Measurements from ENCODE around the gene PLEKHG2. TPM values are rescaled to one million over a fixed set of nuclear protein-coding genes. Genes with fewer than 3 reads are reported as not detected.

Gene PLEKHG2
- total RNA-seq, 1 experiment from 2014 or later, result 29.0 TPM

- ChIA-PET POLR2A (no interaction called here), CTCF (no interaction called here), RAD21 (ENCODE audit: low non-redundant PET in 1 of 2, low total read pairs in 2 of 2, uncharacterized antibody in 2 of 2, unreplicated experiment in 2 of 2) (no interaction called here)
- BruUV-seq (replicated peaks), result no TSS peak
- H3K79me2 ChIP-seq (ENCODE audit: insufficient read depth, low read length), result no peaks in the 10 kb centered on the region
- H2AFZ ChIP-seq (ENCODE audit: low read depth, low read length, poor library complexity, severe bottlenecking), result no peak overlapping the region
- H3K4me1 ChIP-seq (ENCODE audit: control insufficient read depth in 1 of 2, insufficient read depth in 2 of 2, low read length in 2 of 2), result no peaks in the 10 kb centered on the region
- intact Hi-C loops (cut with micrococcal nuclease), result no loop called here
- TF ChIP-seq YY1 (IDR thresholded peaks at IDR 0.05; ENCODE audit: extremely low read depth, insufficient replicate concordance, low read depth, low read length) (no peak), SRF (IDR thresholded peaks at IDR 0.05; ENCODE audit: low read depth) (no peak), ZBTB33 (IDR thresholded peaks at IDR 0.05; ENCODE audit: extremely low read depth, insufficient replicate concordance, low read length) (no peak), TCF7L2 (IDR thresholded peaks at IDR 0.05; ENCODE audit: borderline replicate concordance, extremely low read depth, insufficient read depth, insufficient read length) (no peak), CTCF (IDR thresholded peaks at IDR 0.05 in 2 of 3, conservative IDR thresholded peaks at IDR 0.05 in 1 of 3; ENCODE audit: borderline replicate concordance in 1 of 3, insufficient read depth in 1 of 3, low read depth in 2 of 3, low read length in 2 of 3) (no peak)
- no peaks in the 10 kb centered on the region for H3K27me3 ChIP-seq (ENCODE audit: insufficient read depth, low read length)
- no peaks in the 10 kb centered on the region for H3K9me3 ChIP-seq (ENCODE audit: control insufficient read depth in 1 of 2, insufficient read depth in 1 of 2, low read depth in 1 of 2, low read length in 2 of 2)
- no peaks in the 10 kb centered on the region for H3K9me2 ChIP-seq (ENCODE audit: insufficient read depth)
- no peak for DNase-seq (ENCODE audit: low read depth, low spot score)
- no peak overlapping the region for H3K9ac ChIP-seq (ENCODE audit: low read length)
- H4K20me1 ChIP-seq (ENCODE audit: insufficient read depth), result no peaks in the 10 kb centered on the region
- no peak overlapping the region for H3K4me3 ChIP-seq (replicated peaks in 1 of 2; ENCODE audit: low read depth in 1 of 2, low read length in 2 of 2)
- no peak overlapping the region for H3K27ac ChIP-seq (ENCODE audit: low read depth, low read length)
- no peak for ATAC-seq
- peaks cover 39 to 66% of the 10 kb centered on the region in 2 experiments for H3K36me3 ChIP-seq (ENCODE audit: control insufficient read depth in 1 of 2, insufficient read depth in 2 of 2, low read length in 2 of 2)
- no peak overlapping the region for H3K4me2 ChIP-seq (ENCODE audit: low read length)
These were observed 39.5 kb upstream of the PLEKHG2 start for GRCh38 chr19:39372941-39373340.
